SK-N-SH (cell line): ENCODE measurements around the gene CACNG7.

Source experiments
- FOXJ3 ChIP-seq: sonication (generic); formaldehyde crosslinking; IDR thresholded peaks from 2 replicates; pipeline ENCODE4 v1.5.1; 2020; ENCODE audit warnings: mild to moderate bottlenecking, missing genetic modification reagents
- TF ChIP-seq, protein P1 (sequence below): fragments of 200-600 bp; sonication (generic); IDR thresholded peaks from 2 replicates; pipeline ENCODE4 v1.6.1; 2017; ENCODE audit warnings: antibody characterized with exemption, mild to moderate bottlenecking, moderate library complexity

GRCh38 chr19:53944416-53944815 lies 35.3 kb downstream of the CACNG7 start:
- TF ChIP-seq, protein P1, sequence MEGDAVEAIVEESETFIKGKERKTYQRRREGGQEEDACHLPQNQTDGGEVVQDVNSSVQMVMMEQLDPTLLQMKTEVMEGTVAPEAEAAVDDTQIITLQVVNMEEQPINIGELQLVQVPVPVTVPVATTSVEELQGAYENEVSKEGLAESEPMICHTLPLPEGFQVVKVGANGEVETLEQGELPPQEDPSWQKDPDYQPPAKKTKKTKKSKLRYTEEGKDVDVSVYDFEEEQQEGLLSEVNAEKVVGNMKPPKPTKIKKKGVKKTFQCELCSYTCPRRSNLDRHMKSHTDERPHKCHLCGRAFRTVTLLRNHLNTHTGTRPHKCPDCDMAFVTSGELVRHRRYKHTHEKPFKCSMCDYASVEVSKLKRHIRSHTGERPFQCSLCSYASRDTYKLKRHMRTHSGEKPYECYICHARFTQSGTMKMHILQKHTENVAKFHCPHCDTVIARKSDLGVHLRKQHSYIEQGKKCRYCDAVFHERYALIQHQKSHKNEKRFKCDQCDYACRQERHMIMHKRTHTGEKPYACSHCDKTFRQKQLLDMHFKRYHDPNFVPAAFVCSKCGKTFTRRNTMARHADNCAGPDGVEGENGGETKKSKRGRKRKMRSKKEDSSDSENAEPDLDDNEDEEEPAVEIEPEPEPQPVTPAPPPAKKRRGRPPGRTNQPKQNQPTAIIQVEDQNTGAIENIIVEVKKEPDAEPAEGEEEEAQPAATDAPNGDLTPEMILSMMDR = no peak
- no peak for TF ChIP-seq FOXJ3
